Gastrocnemius medialis (tissue), 4 donors: Measurements from ENCODE around the gene CNGA1.

Experiments
- CTCF ChIP-seq, 5 experiments: fragments of 450-650 bp in 3 of 5; fragments of 200-600 bp in 2 of 5; sonication (generic) in 2 of 5; IDR thresholded peaks in 4 of 5; conservative IDR thresholded peaks in 1 of 5; 1 replicate in 4 of 5; 2 replicates in 1 of 5; pipeline ENCODE4 v1.5.1; 2016 to 2019; ENCODE audit warnings: antibody characterized with exemption in 5 of 5, mild to moderate bottlenecking in 3 of 5, moderate library complexity in 3 of 5
- POLR2A ChIP-seq, 2 donors: fragments of 450-650 bp; IDR thresholded peaks; one replicate each; pipeline ENCODE4 v1.6.1; 2017; ENCODE audit warnings: antibody characterized with exemption in 2 of 2, mild to moderate bottlenecking in 2 of 2, moderate library complexity in 2 of 2

- TF ChIP-seq CTCF (IDR thresholded peaks at IDR 0.05 in 4 of 5, conservative IDR thresholded peaks at IDR 0.05 in 1 of 5) (no peak), POLR2A (IDR thresholded peaks at IDR 0.05) (no peak)
Measured at GRCh38 chr4:47954677-47955076, 61.8 kb downstream of the CNGA1 start.
